Activated T-helper 17 cell treated with anti-CD3 and anti-CD28 coated beads, Interleukin-2, amount 50 U/mL, for 72 hours (primary cell): ENCODE data around the gene VCAN. TPM values are rescaled to one million over a fixed set of nuclear protein-coding genes. Genes with fewer than 3 reads are reported as not detected.

ENCODE experiments used
- ATAC-seq: fragments of 150-1000 bp; cut with Tn5 transposase; replicated peaks from 2 replicates; pipeline ENCODE4 v1.10.0; 2021; ENCODE audit warnings: mild to moderate bottlenecking, moderate library complexity
- H3K27ac Mint-ChIP-seq: one replicate; pipeline ENCODE4 v1.8.0; 2022; ENCODE audit warnings: mixed read lengths
- H3K27me3 Mint-ChIP-seq: one replicate; pipeline ENCODE4 v1.8.0; 2022; ENCODE audit warnings: mixed read lengths
- H3K36me3 Mint-ChIP-seq: one replicate; pipeline ENCODE4 v1.8.0; 2022; ENCODE audit warnings: low read depth, mild to moderate bottlenecking, mixed read lengths
- H3K4me1 Mint-ChIP-seq: one replicate; pipeline ENCODE4 v1.8.0; 2022; ENCODE audit warnings: mixed read lengths
- H3K4me3 Mint-ChIP-seq: one replicate; pipeline ENCODE4 v1.8.0; 2022; ENCODE audit warnings: mild to moderate bottlenecking, mixed read lengths
- H3K9me3 Mint-ChIP-seq: one replicate; pipeline ENCODE4 v1.8.0; 2022; ENCODE audit warnings: mixed read lengths
- total RNA-seq, 2 donors: library from RNA; stranded (reverse); gene quantifications; one replicate each; pipeline ENCODE4 v1.2.3, GENCODE V29; 2022

VCAN gene
- total RNA-seq, 2 donors from 2014 or later, result 0.13 TPM; not detected in 1

GRCh38 chr5:83496626-83497025 lies 25.1 kb downstream of the VCAN start:
- Mint-ChIP-seq H3K27me3 (peaks cover 17% of the 10 kb centered on the region), H3K4me1 (no peaks in the 10 kb centered on the region), H3K9me3 (no peaks in the 10 kb centered on the region), H3K27ac (no peak overlapping the region), H3K36me3 (no peaks in the 10 kb centered on the region), H3K4me3 (no peak overlapping the region)
- no peak for ATAC-seq

- no peaks in the 10 kb centered on the region for H3K9me3 Mint-ChIP-seq
- H3K4me3 Mint-ChIP-seq, result no peak overlapping the region
- H3K36me3 Mint-ChIP-seq, result no peaks in the 10 kb centered on the region
- peaks cover 9% of the 10 kb centered on the region for H3K27me3 Mint-ChIP-seq
- no peak for ATAC-seq
- no peaks in the 10 kb centered on the region for H3K4me1 Mint-ChIP-seq
- H3K27ac Mint-ChIP-seq, result no peak overlapping the region
These were observed 27.0 kb downstream of the VCAN start for GRCh38 chr5:83498585-83498984.

- Mint-ChIP-seq H3K27ac (no peak overlapping the region), H3K36me3 (no peaks in the 10 kb centered on the region), H3K4me3 (no peak overlapping the region), H3K4me1 (no peaks in the 10 kb centered on the region), H3K9me3 (no peaks in the 10 kb centered on the region), H3K27me3 (peaks cover 7% of the 10 kb centered on the region)
- no peak for ATAC-seq
These were observed 32.1 kb downstream of the VCAN start for GRCh38 chr5:83503662-83504061.

- no peak for ATAC-seq
These were observed 35.9 kb downstream of the VCAN start for GRCh38 chr5:83507431-83507830.

GRCh38 chr5:83509540-83509939 lies 38.0 kb downstream of the VCAN start:
- Mint-ChIP-seq H3K9me3 (no peaks in the 10 kb centered on the region), H3K27ac (no peak overlapping the region), H3K27me3 (peaks cover 7% of the 10 kb centered on the region), H3K36me3 (no peaks in the 10 kb centered on the region), H3K4me3 (no peak overlapping the region), H3K4me1 (no peaks in the 10 kb centered on the region)
- no peak for ATAC-seq

More at GRCh38 chr5:83507431-83507830, 35.9 kb downstream of the VCAN start:
- Mint-ChIP-seq H3K36me3 (no peaks in the 10 kb centered on the region), H3K4me3 (no peak overlapping the region), H3K9me3 (no peaks in the 10 kb centered on the region), H3K27ac (no peak overlapping the region), H3K4me1 (no peaks in the 10 kb centered on the region), H3K27me3 (peaks cover 7% of the 10 kb centered on the region)

- no peak overlapping the region for H3K27ac Mint-ChIP-seq
- H3K27me3 Mint-ChIP-seq, result peaks cover 8% of the 10 kb centered on the region
- H3K4me3 Mint-ChIP-seq, result no peak overlapping the region
- no peaks in the 10 kb centered on the region for H3K36me3 Mint-ChIP-seq
- H3K9me3 Mint-ChIP-seq, result no peaks in the 10 kb centered on the region
- no peaks in the 10 kb centered on the region for H3K4me1 Mint-ChIP-seq
- ATAC-seq, result no peak
These were observed 38.7 kb downstream of the VCAN start for GRCh38 chr5:83510260-83510659.

- Mint-ChIP-seq H3K27me3 (peaks cover 11% of the 10 kb centered on the region), H3K4me3 (no peak overlapping the region), H3K27ac (no peak overlapping the region), H3K9me3 (no peaks in the 10 kb centered on the region), H3K4me1 (no peaks in the 10 kb centered on the region), H3K36me3 (no peaks in the 10 kb centered on the region)
- no peak for ATAC-seq
These were observed 40.7 kb downstream of the VCAN start for GRCh38 chr5:83512061-83512745.

- no peak overlapping the region for H3K4me3 Mint-ChIP-seq
- no peaks in the 10 kb centered on the region for H3K9me3 Mint-ChIP-seq
- ATAC-seq, result no peak
- H3K4me1 Mint-ChIP-seq, result no peaks in the 10 kb centered on the region
- H3K27ac Mint-ChIP-seq, result no peak overlapping the region
- H3K36me3 Mint-ChIP-seq, result no peaks in the 10 kb centered on the region
- H3K27me3 Mint-ChIP-seq, result peaks cover 12% of the 10 kb centered on the region
These were observed 41.5 kb downstream of the VCAN start for GRCh38 chr5:83513081-83513480.

GRCh38 chr5:83513491-83513890 lies 41.9 kb downstream of the VCAN start:
- Mint-ChIP-seq H3K27ac (no peak overlapping the region), H3K4me1 (no peaks in the 10 kb centered on the region), H3K4me3 (no peak overlapping the region), H3K36me3 (no peaks in the 10 kb centered on the region), H3K27me3 (peaks cover 12% of the 10 kb centered on the region), H3K9me3 (no peaks in the 10 kb centered on the region)
- no peak for ATAC-seq

- Mint-ChIP-seq H3K4me3 (no peak overlapping the region), H3K36me3 (no peaks in the 10 kb centered on the region), H3K4me1 (no peaks in the 10 kb centered on the region), H3K9me3 (no peaks in the 10 kb centered on the region), H3K27me3 (peaks cover 24% of the 10 kb centered on the region), H3K27ac (no peak overlapping the region)
- ATAC-seq, result no peak
These were observed 44.8 kb downstream of the VCAN start for GRCh38 chr5:83516377-83516776.

- H3K27ac Mint-ChIP-seq, result no peak overlapping the region
These were observed 45.6 kb downstream of the VCAN start for GRCh38 chr5:83517072-83517687.

GRCh38 chr5:83517688-83518085 lies 46.1 kb downstream of the VCAN start:
- H3K4me3 Mint-ChIP-seq, result no peak overlapping the region
- no peaks in the 10 kb centered on the region for H3K9me3 Mint-ChIP-seq
- H3K27me3 Mint-ChIP-seq, result peaks cover 24% of the 10 kb centered on the region
- no peak overlapping the region for H3K27ac Mint-ChIP-seq
- H3K36me3 Mint-ChIP-seq, result no peaks in the 10 kb centered on the region
- no peak for ATAC-seq
- no peaks in the 10 kb centered on the region for H3K4me1 Mint-ChIP-seq

More at GRCh38 chr5:83517072-83517687, 45.6 kb downstream of the VCAN start:
- Mint-ChIP-seq H3K36me3 (no peaks in the 10 kb centered on the region), H3K27me3 (peaks cover 24% of the 10 kb centered on the region), H3K9me3 (no peaks in the 10 kb centered on the region), H3K4me1 (no peaks in the 10 kb centered on the region), H3K4me3 (no peak overlapping the region)
- no peak for ATAC-seq

- H3K27me3 Mint-ChIP-seq, result peaks cover 24% of the 10 kb centered on the region
- ATAC-seq, result no peak
These were observed 46.9 kb downstream of the VCAN start for GRCh38 chr5:83518319-83519061.

GRCh38 chr5:83522446-83522845 lies 50.9 kb downstream of the VCAN start:
- Mint-ChIP-seq H3K27ac (no peak overlapping the region), H3K4me3 (no peak overlapping the region), H3K36me3 (no peaks in the 10 kb centered on the region), H3K4me1 (no peaks in the 10 kb centered on the region), H3K9me3 (no peaks in the 10 kb centered on the region), H3K27me3 (peaks cover 17% of the 10 kb centered on the region)
- ATAC-seq, result no peak

More at GRCh38 chr5:83518319-83519061, 46.9 kb downstream of the VCAN start:
- Mint-ChIP-seq H3K4me3 (no peak overlapping the region), H3K27ac (no peak overlapping the region), H3K4me1 (no peaks in the 10 kb centered on the region), H3K36me3 (no peaks in the 10 kb centered on the region), H3K9me3 (no peaks in the 10 kb centered on the region)

- Mint-ChIP-seq H3K36me3 (no peaks in the 10 kb centered on the region), H3K4me1 (no peaks in the 10 kb centered on the region), H3K27ac (no peak overlapping the region), H3K4me3 (no peak overlapping the region), H3K9me3 (no peaks in the 10 kb centered on the region), H3K27me3 (peaks cover 20% of the 10 kb centered on the region)
- ATAC-seq, result no peak
These were observed 52.4 kb downstream of the VCAN start for GRCh38 chr5:83523929-83524328.
